Thyroid gland (tissue), 4 donors: ENCODE measurements around the gene DNAJC3. TPM values are rescaled to one million over a fixed set of nuclear protein-coding genes. Genes with fewer than 3 reads are reported as not detected.
"Not testable (repeated sequence)": the region's sequence is repeated elsewhere in the genome, so short reads cannot be mapped to it uniquely, and the experiment has no call there.

ENCODE experiments used
- DNase-seq, 2 donors: peaks; one replicate each; pipeline ENCODE4 v3.0.0-alpha.2; 2019
- H3K27ac ChIP-seq, 3 donors: fragments of 200-600 bp; sonication (generic); 1 replicate in 2 of 3; 2 replicates in 1 of 3; pipeline ENCODE4 v1.5.1; 2016 to 2019; ENCODE audit warnings: mild to moderate bottlenecking in 1 of 3, moderate library complexity in 1 of 3
- H3K27me3 ChIP-seq: fragments of 200-600 bp; sonication (generic); one replicate; pipeline ENCODE4 v1.5.1; 2019
- H3K36me3 ChIP-seq, 2 donors: fragments of 200-600 bp; sonication (generic); one replicate each; pipeline ENCODE4 v1.5.1; 2016 to 2019
- H3K4me1 ChIP-seq, 2 donors: fragments of 200-600 bp; sonication (generic); one replicate each; pipeline ENCODE4 v1.5.1; 2017 to 2019
- H3K4me3 ChIP-seq, 3 donors: fragments of 200-600 bp; sonication (generic); replicated peaks in 1 of 3; 1 replicate in 2 of 3; 2 replicates in 1 of 3; pipeline ENCODE4 v1.5.1; 2016; ENCODE audit warnings: mild to moderate bottlenecking in 1 of 3
- H3K9me3 ChIP-seq: fragments of 200-600 bp; sonication (generic); one replicate; pipeline ENCODE4 v1.5.1; 2017
- POLR2A ChIP-seq, 2 donors: fragments of 450-650 bp; IDR thresholded peaks; one replicate each; pipeline ENCODE4 v1.6.1; 2017; ENCODE audit warnings: antibody characterized with exemption in 2 of 2, mild to moderate bottlenecking in 2 of 2, moderate library complexity in 1 of 2
- WGBS, 2 donors: methylation state at CpG; one replicate each; pipeline ENCODE4 v1.1.5; 2017; 5-methylcytosine and 5-hydroxymethylcytosine counted together
- intact Hi-C: fragments of 100-400 bp; cut with DNase I; formaldehyde crosslinking; loops from one replicate; pipeline ENCODE4 v1.15.1; 2023
- total RNA-seq, 4 donors: library from RNA; depleted of rRNA; stranded (reverse); fragments of >200 nt; gene quantifications; one replicate each; pipeline ENCODE4 v1.2.3, GENCODE V29; 2016
- TF ChIP-seq, protein P1 (sequence below), 6 experiments: fragments of 200-600 bp in 3 of 6; fragments of 450-650 bp in 3 of 6; sonication (generic) in 3 of 6; IDR thresholded peaks; one replicate each; pipeline ENCODE4 v1.5.1; 2016 to 2019; ENCODE audit warnings: antibody characterized with exemption in 6 of 6, mild to moderate bottlenecking in 2 of 6, inconsistent platforms in 1 of 6, moderate library complexity in 1 of 6

DNAJC3 gene
- total RNA-seq, 4 donors from 2014 or later, result 92.2 to 164 (median 125) TPM

- Histone ChIP-seq H3K4me1 (peaks cover 25 to 28% of the 10 kb centered on the region in 2 donors), H3K27ac (no peak overlapping the region), H3K4me3 (no peak overlapping the region), H3K9me3 (no peaks in the 10 kb centered on the region), H3K36me3 (no peaks in the 10 kb centered on the region), H3K27me3 (no peaks in the 10 kb centered on the region)
- 81 to 84% methylated on average over 4 of the region's 4 CpGs for WGBS, 2 donors
- intact Hi-C loops, result no loop called here
- no peak for TF ChIP-seq POLR2A (IDR thresholded peaks at IDR 0.05)
- TF ChIP-seq, protein P1, sequence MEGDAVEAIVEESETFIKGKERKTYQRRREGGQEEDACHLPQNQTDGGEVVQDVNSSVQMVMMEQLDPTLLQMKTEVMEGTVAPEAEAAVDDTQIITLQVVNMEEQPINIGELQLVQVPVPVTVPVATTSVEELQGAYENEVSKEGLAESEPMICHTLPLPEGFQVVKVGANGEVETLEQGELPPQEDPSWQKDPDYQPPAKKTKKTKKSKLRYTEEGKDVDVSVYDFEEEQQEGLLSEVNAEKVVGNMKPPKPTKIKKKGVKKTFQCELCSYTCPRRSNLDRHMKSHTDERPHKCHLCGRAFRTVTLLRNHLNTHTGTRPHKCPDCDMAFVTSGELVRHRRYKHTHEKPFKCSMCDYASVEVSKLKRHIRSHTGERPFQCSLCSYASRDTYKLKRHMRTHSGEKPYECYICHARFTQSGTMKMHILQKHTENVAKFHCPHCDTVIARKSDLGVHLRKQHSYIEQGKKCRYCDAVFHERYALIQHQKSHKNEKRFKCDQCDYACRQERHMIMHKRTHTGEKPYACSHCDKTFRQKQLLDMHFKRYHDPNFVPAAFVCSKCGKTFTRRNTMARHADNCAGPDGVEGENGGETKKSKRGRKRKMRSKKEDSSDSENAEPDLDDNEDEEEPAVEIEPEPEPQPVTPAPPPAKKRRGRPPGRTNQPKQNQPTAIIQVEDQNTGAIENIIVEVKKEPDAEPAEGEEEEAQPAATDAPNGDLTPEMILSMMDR (IDR thresholded peaks at IDR 0.05), result no peak
- no peak for DNase-seq
Measured at GRCh38 chr13:95678967-95679366, 2.0 kb downstream of the DNAJC3 start.

DNA sequence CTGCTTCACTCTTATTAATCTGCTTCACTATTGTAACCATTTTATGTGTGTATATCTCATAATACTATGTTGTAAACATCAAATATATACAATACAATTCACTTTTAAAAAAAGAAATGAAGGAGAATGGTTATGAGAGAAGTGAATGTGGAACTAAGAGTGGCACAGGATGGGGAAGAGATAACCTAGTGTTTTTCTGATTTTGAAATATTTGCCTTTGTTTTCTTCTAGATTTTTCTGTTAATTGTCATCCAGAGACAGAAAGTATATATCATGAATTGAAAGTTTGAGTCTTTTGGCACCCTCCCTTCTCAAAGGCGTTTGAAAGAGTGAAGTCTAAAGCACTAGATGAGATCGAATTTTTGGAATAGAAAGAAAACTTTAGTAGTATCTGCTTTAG is 2.8 kb downstream of the DNAJC3 start:
- TF ChIP-seq, protein P1 (IDR thresholded peaks at IDR 0.05), result no peak
- TF ChIP-seq POLR2A (IDR thresholded peaks at IDR 0.05), result no peak
- DNase-seq, result no peak
- no peak overlapping the region for H3K4me3 ChIP-seq
- no peaks in the 10 kb centered on the region for H3K27me3 ChIP-seq
- H3K4me1 ChIP-seq, result peaks cover 23 to 27% of the 10 kb centered on the region in 2 donors
- 65 to 66% methylated on average over 2 of the region's 2 CpGs for WGBS, 2 donors
- no peaks in the 10 kb centered on the region for H3K9me3 ChIP-seq
- H3K27ac ChIP-seq, result no peak overlapping the region
- H3K36me3 ChIP-seq, result no peaks in the 10 kb centered on the region
- intact Hi-C loops, result no loop called here

- TF ChIP-seq POLR2A (IDR thresholded peaks at IDR 0.05), result no peak
- TF ChIP-seq, protein P1 (IDR thresholded peaks at IDR 0.05), result no peak
- Histone ChIP-seq H3K27ac (no peak overlapping the region), H3K4me3 (no peak overlapping the region), H3K4me1 (peaks cover 13 to 23% of the 10 kb centered on the region in 2 donors), H3K9me3 (no peaks in the 10 kb centered on the region), H3K36me3 (no peaks in the 10 kb centered on the region), H3K27me3 (no peaks in the 10 kb centered on the region)
- no peak for DNase-seq
- intact Hi-C loops, result no loop called here
- 55 to 71% methylated on average over 2 of the region's 2 CpGs for WGBS, 2 donors
Measured at GRCh38 chr13:95684418-95684817, 7.5 kb downstream of the DNAJC3 start.

- WGBS, 2 donors, result 95 to 98% methylated on average over 5 of the region's 5 CpGs
- H3K9me3 ChIP-seq, intact Hi-C loops, H3K27ac ChIP-seq, H3K4me3 ChIP-seq, H3K27me3 ChIP-seq, DNase-seq, H3K36me3 ChIP-seq: not testable (repeated sequence)
- peaks cover 15 to 23% of the 10 kb centered on the region in 2 donors for H3K4me1 ChIP-seq
Measured at GRCh38 chr13:95684960-95685359, 8.0 kb downstream of the DNAJC3 start.

GRCh38 chr13:95689582-95689926 is 12.6 kb downstream of the DNAJC3 start:
- 86 to 90% methylated on average over 3 of the region's 3 CpGs for WGBS, 2 donors
- Histone ChIP-seq H3K9me3 (no peaks in the 10 kb centered on the region), H3K4me1 (peaks cover 10 to 13% of the 10 kb centered on the region in 2 donors), H3K27me3 (no peaks in the 10 kb centered on the region), H3K4me3 (no peak overlapping the region), H3K36me3 (no peaks in the 10 kb centered on the region), H3K27ac (no peak overlapping the region)
- TF ChIP-seq, protein P1 (IDR thresholded peaks at IDR 0.05), result no peak
- TF ChIP-seq POLR2A (IDR thresholded peaks at IDR 0.05), result no peak
- intact Hi-C loops, result no loop called here
- no peak for DNase-seq

DNA sequence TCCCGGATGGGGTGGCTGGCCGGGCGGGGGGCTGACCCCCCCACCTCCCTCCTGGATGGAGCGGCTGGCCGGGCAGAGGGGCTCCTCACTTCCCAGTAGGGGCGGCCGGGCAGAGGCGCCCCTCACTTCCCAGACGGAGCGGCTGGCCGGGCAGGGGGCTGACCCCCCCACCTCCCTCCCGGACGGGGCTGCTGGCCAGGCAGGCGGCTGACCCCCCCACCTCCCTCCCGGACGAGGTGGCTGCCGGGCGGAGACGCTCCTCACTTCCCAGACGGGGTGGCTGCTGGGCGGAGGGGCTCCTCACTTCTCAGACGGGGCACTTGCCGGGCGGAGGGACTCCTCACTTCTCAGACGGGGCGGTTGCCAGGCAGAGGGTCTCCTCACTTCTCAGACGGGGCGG is 14.0 kb downstream of the DNAJC3 start:
- H3K27ac ChIP-seq, intact Hi-C loops, H3K9me3 ChIP-seq, DNase-seq, H3K4me3 ChIP-seq, H3K27me3 ChIP-seq, H3K36me3 ChIP-seq: not testable (repeated sequence)
- 100% methylated on average over 3 of the region's 28 CpGs; no CpG with 5 or more reads in 1 of the 2 donors for WGBS, 2 donors
- H3K4me1 ChIP-seq, result peaks cover 8 to 10% of the 10 kb centered on the region in 2 donors
